ENCODE measurements around the gene AOPEP.

AOPEP gene

GRCh38 chr9:94991961-94992907 lies 265.7 kb downstream of the AOPEP start (continued):
- TF ChIP-seq ZFHX2 (tag by site-specific recombination; conservative IDR thresholded peaks at IDR 0.05) (no peak), ZNF639 (tag by site-specific recombination; IDR thresholded peaks at IDR 0.05) (no peak), ZNF302 (tag by site-specific recombination; IDR thresholded peaks at IDR 0.05; ENCODE audit: low read depth) (no peak), ZNF664 (tag by site-specific recombination; IDR thresholded peaks at IDR 0.05) (no peak), YY1 (tag by site-specific recombination; IDR thresholded peaks at IDR 0.05) (no peak)
- TF ChIP-seq, protein P1, sequence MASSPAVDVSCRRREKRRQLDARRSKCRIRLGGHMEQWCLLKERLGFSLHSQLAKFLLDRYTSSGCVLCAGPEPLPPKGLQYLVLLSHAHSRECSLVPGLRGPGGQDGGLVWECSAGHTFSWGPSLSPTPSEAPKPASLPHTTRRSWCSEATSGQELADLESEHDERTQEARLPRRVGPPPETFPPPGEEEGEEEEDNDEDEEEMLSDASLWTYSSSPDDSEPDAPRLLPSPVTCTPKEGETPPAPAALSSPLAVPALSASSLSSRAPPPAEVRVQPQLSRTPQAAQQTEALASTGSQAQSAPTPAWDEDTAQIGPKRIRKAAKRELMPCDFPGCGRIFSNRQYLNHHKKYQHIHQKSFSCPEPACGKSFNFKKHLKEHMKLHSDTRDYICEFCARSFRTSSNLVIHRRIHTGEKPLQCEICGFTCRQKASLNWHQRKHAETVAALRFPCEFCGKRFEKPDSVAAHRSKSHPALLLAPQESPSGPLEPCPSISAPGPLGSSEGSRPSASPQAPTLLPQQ (tag by site-specific recombination; IDR thresholded peaks at IDR 0.05) = no peak
- TF ChIP-seq, protein P2, sequence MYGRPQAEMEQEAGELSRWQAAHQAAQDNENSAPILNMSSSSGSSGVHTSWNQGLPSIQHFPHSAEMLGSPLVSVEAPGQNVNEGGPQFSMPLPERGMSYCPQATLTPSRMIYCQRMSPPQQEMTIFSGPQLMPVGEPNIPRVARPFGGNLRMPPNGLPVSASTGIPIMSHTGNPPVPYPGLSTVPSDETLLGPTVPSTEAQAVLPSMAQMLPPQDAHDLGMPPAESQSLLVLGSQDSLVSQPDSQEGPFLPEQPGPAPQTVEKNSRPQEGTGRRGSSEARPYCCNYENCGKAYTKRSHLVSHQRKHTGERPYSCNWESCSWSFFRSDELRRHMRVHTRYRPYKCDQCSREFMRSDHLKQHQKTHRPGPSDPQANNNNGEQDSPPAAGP (tag by site-specific recombination; IDR thresholded peaks at IDR 0.05) = no peak

DNA sequence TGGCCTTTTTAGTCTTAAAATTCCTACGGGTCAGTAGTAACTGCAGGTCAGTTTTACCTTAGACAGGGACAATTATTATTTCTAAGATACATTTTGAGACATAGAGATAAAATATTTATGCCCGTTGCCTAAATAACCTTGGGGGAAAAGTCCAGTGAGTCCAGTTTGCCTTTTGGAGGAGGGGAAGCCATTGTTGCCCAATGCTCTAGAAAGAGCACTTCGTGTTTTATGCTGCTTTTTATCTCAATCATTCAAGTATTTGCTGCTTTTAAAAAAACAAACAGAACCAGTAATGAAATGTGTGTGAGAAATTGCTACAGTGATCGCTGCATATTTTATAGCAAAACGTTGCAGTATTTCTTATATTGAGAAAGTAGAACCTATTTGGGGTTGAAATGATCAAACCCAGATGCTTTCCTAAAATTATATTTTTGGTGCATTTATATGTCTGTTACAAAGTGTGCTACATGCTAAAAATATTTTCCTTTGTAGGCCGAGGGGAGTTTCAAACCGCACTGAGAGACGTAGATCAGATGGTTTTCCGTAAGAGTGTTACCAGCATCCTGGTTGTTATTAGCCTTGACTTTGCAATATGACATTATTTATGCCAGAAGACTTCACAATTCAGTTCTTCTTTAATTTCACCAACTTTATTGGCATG lies 266.8 kb downstream of the AOPEP start:
- TF ChIP-seq ZNF404 (tag by site-specific recombination; IDR thresholded peaks at IDR 0.05) (no peak), ZNF223 (tag by site-specific recombination; IDR thresholded peaks at IDR 0.05) (no peak), ZNF629 (tag by site-specific recombination; IDR thresholded peaks at IDR 0.05) (no peak), ZNF19 (tag by site-specific recombination; IDR thresholded peaks at IDR 0.05; ENCODE audit: low read depth) (no peak), ZFP3 (tag by site-specific recombination; IDR thresholded peaks at IDR 0.05; ENCODE audit: low read depth) (no peak), ZBTB1 (tag by site-specific recombination; IDR thresholded peaks at IDR 0.05) (no peak), ZNF140 (tag by site-specific recombination; IDR thresholded peaks at IDR 0.05) (no peak), OVOL3 (tag by site-specific recombination; IDR thresholded peaks at IDR 0.05) (no peak), ZNF571 (tag by site-specific recombination; IDR thresholded peaks at IDR 0.05) (no peak), KLF1 (tag by site-specific recombination; IDR thresholded peaks at IDR 0.05) (no peak), FEZF1 (tag by site-specific recombination; IDR thresholded peaks at IDR 0.05) (no peak), ATF2 (tag by site-specific recombination; IDR thresholded peaks at IDR 0.05; ENCODE audit: low read depth) (no peak), GFI1B (tag by site-specific recombination; IDR thresholded peaks at IDR 0.05) (no peak), ZNF521 (tag by site-specific recombination; IDR thresholded peaks at IDR 0.05) (no peak), ZFP41 (tag by site-specific recombination; IDR thresholded peaks at IDR 0.05; ENCODE audit: borderline replicate concordance) (no peak), KLF7 (tag by site-specific recombination; IDR thresholded peaks at IDR 0.05; ENCODE audit: borderline replicate concordance) (no peak), SCRT1 (tag by site-specific recombination; IDR thresholded peaks at IDR 0.05; ENCODE audit: borderline replicate concordance) (no peak), BCL6B (tag by site-specific recombination; IDR thresholded peaks at IDR 0.05) (no peak)
- TF ChIP-seq, protein P3, sequence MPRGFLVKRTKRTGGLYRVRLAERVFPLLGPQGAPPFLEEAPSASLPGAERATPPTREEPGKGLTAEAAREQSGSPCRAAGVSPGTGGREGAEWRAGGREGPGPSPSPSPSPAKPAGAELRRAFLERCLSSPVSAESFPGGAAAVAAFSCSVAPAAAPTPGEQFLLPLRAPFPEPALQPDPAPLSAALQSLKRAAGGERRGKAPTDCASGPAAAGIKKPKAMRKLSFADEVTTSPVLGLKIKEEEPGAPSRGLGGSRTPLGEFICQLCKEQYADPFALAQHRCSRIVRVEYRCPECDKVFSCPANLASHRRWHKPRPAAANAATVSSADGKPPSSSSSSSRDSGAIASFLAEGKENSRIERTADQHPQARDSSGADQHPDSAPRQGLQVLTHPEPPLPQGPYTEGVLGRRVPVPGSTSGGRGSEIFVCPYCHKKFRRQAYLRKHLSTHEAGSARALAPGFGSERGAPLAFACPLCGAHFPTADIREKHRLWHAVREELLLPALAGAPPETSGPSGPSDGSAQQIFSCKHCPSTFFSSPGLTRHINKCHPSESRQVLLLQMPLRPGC (tag by site-specific recombination; IDR thresholded peaks at IDR 0.05) = no peak
- TF ChIP-seq, protein P2 (tag by site-specific recombination; IDR thresholded peaks at IDR 0.05) = no peak
- H3K36me3 ChIP-seq (ENCODE audit: control insufficient read depth in 2 of 2, insufficient read depth in 1 of 2, low read length in 2 of 2) = no peaks in the 10 kb centered on the region
- POLR2A ChIA-PET = no interaction called here
- H3K4me1 ChIP-seq (ENCODE audit: control insufficient read depth, insufficient read depth, low read length) = peaks cover 4% of the 10 kb centered on the region; the same call in 1 of the 2 replicates
- H3K27ac ChIP-seq (ENCODE audit: extremely low read depth, low read depth, low read length) = no peak overlapping the region
- H3K4me3 ChIP-seq (ENCODE audit: low read depth, low read length) = no peak overlapping the region
- CTCF ChIA-PET = no interaction called here
- H3K9me3 ChIP-seq (ENCODE audit: control insufficient read depth, insufficient read depth, low read depth, low read length) = no peaks in the 10 kb centered on the region

Data from HEK293 (cell line).